GM18511 (cell line): ENCODE measurements around the gene TRIM72.
"Not testable (repeated sequence)": the region's sequence is repeated elsewhere in the genome, so short reads cannot be mapped to it uniquely, and the experiment has no call there.

Source experiments
- ATAC-seq: cut with Tn5 transposase; IDR thresholded peaks from one replicate; pipeline ENCODE4 v1.9.1; 2021; ENCODE audit warnings: mild to moderate bottlenecking, moderate library complexity; ENCODE audit not compliant: unreplicated experiment

Gene TRIM72

DNA sequence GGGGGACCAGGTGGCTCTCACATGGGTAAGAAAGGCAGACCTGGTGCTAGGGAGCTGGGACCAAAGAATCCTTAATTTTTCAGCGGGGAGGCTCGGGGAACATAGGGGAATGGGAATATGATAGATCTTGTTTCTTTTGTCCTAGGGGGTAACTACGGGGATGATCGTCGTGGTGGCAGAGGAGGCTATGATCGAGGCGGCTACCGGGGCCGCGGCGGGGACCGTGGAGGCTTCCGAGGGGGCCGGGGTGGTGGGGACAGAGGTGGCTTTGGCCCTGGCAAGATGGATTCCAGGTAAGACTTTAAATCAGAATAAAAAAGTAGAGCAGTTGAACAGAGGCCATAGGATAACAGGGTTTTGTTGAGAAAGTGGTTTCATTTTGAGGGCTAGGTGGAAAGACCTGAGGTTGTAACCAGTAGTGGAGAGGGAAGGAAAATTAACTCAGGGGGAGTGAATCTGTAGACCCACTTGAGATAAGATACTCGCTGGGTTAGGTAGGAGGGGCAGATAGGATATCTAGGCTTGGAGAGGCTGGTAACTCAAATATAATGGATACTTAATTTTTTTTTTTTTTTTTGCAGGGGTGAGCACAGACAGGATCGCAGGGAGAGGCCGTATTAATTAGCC, 23.0 kb upstream of the TRIM72 start:
- no peak for ATAC-seq

DNA sequence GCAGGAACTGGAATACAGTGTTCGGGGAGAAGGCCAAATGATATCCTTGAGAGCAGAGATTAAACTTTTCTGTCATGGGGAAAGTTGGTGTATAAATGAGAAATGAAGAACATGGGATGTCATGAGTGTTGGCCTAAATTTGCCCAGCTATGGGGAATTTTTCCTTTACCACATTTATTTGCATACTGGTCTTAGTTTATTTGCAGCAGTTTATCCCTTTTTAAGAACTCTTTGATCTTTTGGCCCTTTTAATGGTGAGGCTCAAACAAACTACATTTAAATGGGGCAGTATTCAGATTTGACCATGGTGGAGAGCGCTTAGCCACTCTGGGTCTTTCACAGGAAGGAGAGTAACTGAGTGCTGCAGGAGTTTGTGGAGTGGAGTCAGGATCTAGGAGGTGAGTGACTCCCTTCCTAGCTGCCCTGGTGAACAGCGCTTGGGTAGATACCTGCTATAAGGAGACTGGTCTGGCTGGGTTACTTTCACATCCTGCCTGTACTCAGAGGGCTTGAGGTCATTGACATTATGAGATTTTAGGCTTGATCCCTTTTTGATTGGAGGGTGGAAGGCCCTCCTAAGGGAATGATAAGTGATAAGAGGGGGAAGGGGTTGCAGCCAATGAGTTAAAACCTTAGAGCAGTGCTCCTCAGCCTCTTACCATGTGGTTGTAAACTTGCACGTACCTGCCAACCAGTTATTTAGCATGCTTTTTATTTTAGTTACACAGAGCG, 22.1 kb upstream of the TRIM72 start:
- no peak for ATAC-seq

- ATAC-seq: no peak
These were observed 20.9 kb upstream of the TRIM72 start for GRCh38 chr16:31192856-31193642.

DNA sequence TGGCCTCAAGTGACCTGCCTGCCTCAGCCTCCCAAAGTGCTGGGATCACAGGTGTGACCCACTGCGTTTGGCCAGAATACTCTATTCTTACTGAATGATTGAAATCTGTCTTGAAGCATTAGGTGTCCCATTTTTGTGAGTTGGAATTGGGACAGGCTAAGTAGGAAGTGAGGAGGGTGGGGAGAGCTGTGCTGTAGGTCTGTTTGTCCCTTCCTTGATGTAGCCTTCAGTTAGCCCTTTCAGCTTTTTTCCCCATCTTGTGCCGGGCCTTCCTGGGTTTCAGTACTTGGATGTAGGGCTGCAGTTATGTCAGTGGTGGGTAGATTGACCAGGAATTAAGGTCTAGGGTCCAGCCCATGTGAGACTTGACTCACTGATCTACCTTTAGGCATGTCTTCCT, 20.0 kb upstream of the TRIM72 start:
- ATAC-seq: no peak

DNA sequence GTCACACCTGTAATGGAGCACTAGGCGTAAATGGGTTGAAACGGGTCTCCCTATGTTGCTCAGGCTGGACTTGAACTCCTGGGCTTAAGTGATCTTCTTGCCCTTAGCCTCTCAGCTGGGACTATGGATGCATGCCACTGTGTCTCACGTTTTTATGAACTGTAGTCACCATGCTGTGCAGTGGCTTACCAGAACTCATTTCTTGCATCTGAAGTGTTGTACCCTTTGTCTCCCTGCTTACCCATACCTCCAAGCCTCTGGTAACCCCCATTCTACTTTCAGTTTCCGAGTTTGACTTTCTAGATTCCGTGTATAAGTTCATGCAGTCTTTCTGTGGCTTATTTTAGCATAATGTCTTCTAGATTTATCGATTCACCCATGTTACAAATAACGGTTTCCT, 19.0 kb upstream of the TRIM72 start:
- ATAC-seq: no peak

DNA sequence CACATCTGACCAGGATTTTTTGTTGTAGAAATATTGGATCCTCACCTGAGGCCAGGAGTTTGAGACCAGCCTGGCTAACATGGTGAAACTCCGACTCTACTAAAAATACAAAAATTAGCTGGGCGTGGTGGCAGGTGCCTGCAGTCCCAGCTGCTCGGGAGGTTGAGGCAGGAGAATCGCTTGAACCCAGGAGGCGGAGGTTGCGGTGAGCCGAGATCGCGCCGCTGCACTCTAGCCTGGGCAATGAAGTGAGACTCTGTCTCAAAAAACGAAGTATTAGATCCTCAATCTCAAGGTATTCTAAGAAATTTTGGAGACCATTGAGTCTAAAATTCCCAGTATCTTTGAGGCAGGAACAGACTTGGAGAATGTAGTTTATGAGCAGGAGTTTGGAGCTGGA, 18.1 kb upstream of the TRIM72 start:
- not testable (repeated sequence) for ATAC-seq

DNA sequence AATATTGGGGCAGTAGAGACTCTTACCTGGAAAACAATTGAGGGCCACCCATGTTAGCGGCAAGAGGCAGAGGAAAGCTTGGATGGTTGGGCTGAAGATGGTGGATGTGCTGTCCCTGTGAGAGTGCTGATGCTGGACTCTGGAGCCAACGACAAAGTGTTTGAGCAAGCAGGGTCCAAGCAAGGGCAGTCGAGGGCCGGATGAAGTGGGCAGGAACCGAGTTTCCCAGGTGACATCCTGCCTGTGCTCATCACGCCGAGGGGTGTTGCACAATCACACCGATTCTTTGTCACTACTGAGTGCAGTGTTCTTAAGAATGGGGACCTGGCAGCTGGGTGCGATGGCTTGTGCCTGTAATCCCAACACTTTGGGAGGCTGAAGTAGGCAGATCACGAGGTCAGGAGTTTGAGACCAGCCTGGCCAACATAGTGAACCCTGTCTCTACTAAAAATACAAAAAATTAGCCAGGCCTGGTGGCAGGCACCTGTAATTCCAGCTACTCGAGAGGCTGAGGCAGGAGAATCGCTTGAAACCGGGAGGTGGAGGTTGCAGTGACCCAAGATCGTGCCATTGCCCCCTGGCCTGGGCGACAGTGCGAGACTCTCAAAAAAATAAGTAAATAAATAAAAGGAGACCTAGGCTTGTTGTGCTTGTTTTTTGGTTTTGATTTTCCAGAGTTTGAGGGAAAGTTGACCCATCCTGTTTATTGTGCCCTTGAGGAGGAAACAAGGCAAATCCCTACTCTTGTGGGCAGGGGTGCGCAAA, 17.4 kb upstream of the TRIM72 start:
- ATAC-seq: no peak

- no peak for ATAC-seq
These were observed 15.6 kb upstream of the TRIM72 start for GRCh38 chr16:31198207-31198882.

- ATAC-seq: no peak
These were observed 14.4 kb upstream of the TRIM72 start for GRCh38 chr16:31199430-31200041.

DNA sequence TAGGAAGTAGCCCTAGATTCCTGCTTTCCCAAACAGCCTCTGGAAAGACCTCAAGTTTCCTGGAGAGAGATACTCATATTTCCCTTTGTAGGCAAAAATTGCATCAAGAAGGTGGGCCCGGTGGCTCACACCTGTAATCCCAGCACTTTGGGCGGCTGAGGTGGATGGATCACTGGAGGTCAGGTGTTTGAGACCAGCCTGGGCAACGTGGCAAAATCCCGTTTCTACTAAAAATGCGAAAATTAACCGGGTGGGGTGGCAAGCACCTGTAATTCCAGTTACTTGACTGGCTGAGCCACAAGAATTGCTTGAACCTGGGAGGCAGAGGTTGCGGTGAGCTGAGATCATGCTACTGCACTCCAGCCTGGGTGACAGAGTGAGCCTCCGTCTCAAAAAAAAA, 13.8 kb upstream of the TRIM72 start:
- not testable (repeated sequence) for ATAC-seq

GRCh38 chr16:31200821-31201568, 12.9 kb upstream of the TRIM72 start:
- no peak for ATAC-seq

- peak; percentile 70 for ATAC-seq
These were observed 12.1 kb upstream of the TRIM72 start for GRCh38 chr16:31201582-31202413.

DNA sequence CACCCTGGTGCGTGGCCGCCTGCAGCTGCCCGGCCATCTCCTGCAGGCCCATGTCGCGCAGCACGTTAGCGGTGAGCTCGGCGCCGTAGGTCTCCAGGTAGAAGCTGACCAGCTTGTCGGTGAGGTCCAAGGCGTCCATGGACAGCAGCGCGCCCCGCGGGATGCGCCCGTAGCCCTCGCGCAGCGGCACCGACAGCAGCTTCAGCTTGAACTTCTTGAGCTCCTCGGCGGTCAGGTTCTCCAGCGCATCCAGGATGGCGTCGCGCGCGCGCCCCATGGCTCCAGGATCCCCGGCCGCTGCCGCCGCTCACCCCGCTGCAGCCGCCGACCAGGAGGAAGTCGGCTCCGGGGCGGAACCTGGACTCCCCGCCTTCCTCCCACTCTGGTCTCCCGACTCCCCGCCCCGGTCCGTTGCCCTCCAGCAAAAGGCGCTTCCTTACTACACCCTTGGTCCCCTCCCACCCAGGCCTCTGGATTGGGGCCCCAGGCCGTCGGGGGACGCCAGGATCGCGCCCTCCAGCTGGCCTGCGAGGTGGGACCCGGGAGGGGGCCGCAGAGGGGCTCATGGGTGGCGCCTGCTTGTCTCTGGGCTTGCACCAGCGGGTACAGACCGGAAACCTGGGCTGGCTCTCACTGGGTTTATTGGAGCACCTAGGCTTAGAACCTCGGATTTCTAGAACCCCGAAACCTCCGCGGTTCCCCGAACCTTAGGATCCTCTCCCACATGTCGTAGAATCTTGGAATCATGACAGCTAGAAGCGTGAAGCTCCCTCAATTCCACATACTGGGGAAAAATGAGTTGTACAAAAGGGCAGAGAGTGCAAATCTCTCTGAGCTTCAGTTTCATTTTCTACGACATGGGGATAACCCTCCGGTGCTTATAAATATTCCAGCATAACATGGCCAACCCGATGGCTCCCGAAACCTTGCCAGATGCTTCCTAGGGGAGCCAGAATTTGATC, 11.2 kb upstream of the TRIM72 start, which contains the start of gene PYCARD:
Gene PYCARD (minus strand): TSS at position 347 of the 962 bp plus-strand sequence. CDS start 70 bp downstream, at position 277.
- ATAC-seq: peak; percentile 50

GRCh38 chr16:31204871-31205666, 8.8 kb upstream of the TRIM72 start:
- no peak for ATAC-seq

GRCh38 chr16:31206776-31207175, 7.1 kb upstream of the TRIM72 start:
- no peak for ATAC-seq

GRCh38 chr16:31213342-31213741, 577 bp upstream of the TRIM72 start:
- ATAC-seq: no peak
